Stomach (tissue), 9 donors: ENCODE data around the gene TEX29. TPM values are rescaled to one million over a fixed set of nuclear protein-coding genes. Genes with fewer than 3 reads are reported as not detected.

Experiments used
- DNase-seq, 2 donors: peaks; one replicate each; pipeline versions ENCODE4 v3.0.0 to v3.0.0-alpha.2; 2013 to 2019
- H3K27ac ChIP-seq, 5 donors: fragments of 200-600 bp in 4 of 5; sonication (generic) in 4 of 5; one replicate each; pipeline ENCODE4 v1.5.1; 2013 to 2019; ENCODE audit warnings: mild to moderate bottlenecking in 1 of 5, moderate library complexity in 1 of 5
- H3K27me3 ChIP-seq, 3 donors: fragments of 200-600 bp; sonication (generic); one replicate each; pipeline ENCODE4 v1.5.1; 2017 to 2019; ENCODE audit warnings: mixed run types in 1 of 3
- H3K36me3 ChIP-seq, 4 donors: fragments of 200-600 bp; sonication (generic); 1 replicate in 3 of 4; 2 replicates in 1 of 4; pipeline ENCODE4 v1.5.1; 2016 to 2019
- H3K4me1 ChIP-seq, 4 donors: fragments of 200-600 bp; sonication (generic); one replicate each; pipeline ENCODE4 v1.5.1; 2016 to 2019
- H3K4me3 ChIP-seq, 4 donors: fragments of 200-600 bp; sonication (generic) in 3 of 4; one replicate each; pipeline ENCODE4 v1.5.1; 2016 to 2019; ENCODE audit warnings: mild to moderate bottlenecking in 1 of 4
- H3K9me3 ChIP-seq, 4 donors: fragments of 200-600 bp; sonication (generic); one replicate each; pipeline ENCODE4 v1.5.1; 2016 to 2019
- CTCF ChIP-seq, 7 experiments: fragments of 450-650 bp in 4 of 7; fragments of 200-600 bp in 3 of 7; sonication (generic) in 3 of 7; IDR thresholded peaks; one replicate each; pipeline ENCODE4 v1.5.1; 2016 to 2019; ENCODE audit warnings: antibody characterized with exemption in 7 of 7, control low read depth in 2 of 7, mild to moderate bottlenecking in 1 of 7
- EP300 ChIP-seq: sonication (generic); formaldehyde crosslinking; IDR thresholded peaks from one replicate; pipeline ENCODE4 v1.6.1; 2017; ENCODE audit warnings: antibody characterized with exemption
- POLR2A ChIP-seq, 4 donors: fragments of 450-650 bp; IDR thresholded peaks; one replicate each; pipeline ENCODE4 v1.6.1; 2016; ENCODE audit warnings: antibody characterized with exemption in 4 of 4, control low read depth in 2 of 4, mild to moderate bottlenecking in 1 of 4, moderate library complexity in 1 of 4
- POLR2AphosphoS5 ChIP-seq, 3 donors: sonication (generic); formaldehyde crosslinking; IDR thresholded peaks; one replicate each; pipeline ENCODE4 v1.6.1; 2016; ENCODE audit warnings: antibody characterized with exemption in 3 of 3
- WGBS, 5 donors: extraction: QIAGEN DNeasy Blood & Tissue Kit in 3 of 5; methylation state at CpG; one replicate each; pipeline versions ENCODE4 v1.1.5 to v1.1.7; 2013 to 2018; 5-methylcytosine and 5-hydroxymethylcytosine counted together
- intact Hi-C: fragments of 100-400 bp; cut with DNase I; formaldehyde crosslinking; loops from one replicate; pipeline ENCODE4 v1.15.1; 2023; ENCODE audit warnings: low total_unique reads
- polyA plus RNA-seq, 3 donors: library from polyadenylated mRNA; stranded (reverse); fragments of 200-250 nt; gene quantifications; one replicate each; pipeline ENCODE4 v1.2.3, GENCODE V29; 2013
- total RNA-seq, 5 donors: library from RNA; depleted of rRNA; stranded (reverse); fragments of >200 nt; gene quantifications; one replicate each; pipeline versions ENCODE4 v1.1.0 to v1.2.3, GENCODE V29; 2014 to 2016
- donor health status: healthy with polysubstance abuse.
- donor health status: Bipolar disorder and iron deficiency.
- donor health status: healthy.

TEX29 gene
- total and polyA plus RNA-seq, 8 donors = 0.87 to 2.2 TPM; not detected in 6

- Histone ChIP-seq H3K27ac (no peak overlapping the region), H3K27me3 (no peaks in the 10 kb centered on the region), H3K4me1 (no peaks in the 10 kb centered on the region), H3K9me3 (no peaks in the 10 kb centered on the region), H3K4me3 (no peak overlapping the region), H3K36me3 (no peaks in the 10 kb centered on the region)
- TF ChIP-seq POLR2A (IDR thresholded peaks at IDR 0.05) (no peak), CTCF (IDR thresholded peaks at IDR 0.05) (no peak), EP300 (no peak), POLR2AphosphoS5 (IDR thresholded peaks at IDR 0.05) (no peak)
- intact Hi-C loops = no loop called here
- no peak for DNase-seq
- WGBS, 5 donors = 82 to 88% (median 86%) methylated on average over 27 to 28 of the region's 28 CpGs
These were observed 4.9 kb downstream of the TEX29 start for GRCh38 chr13:111325146-111325890.

GRCh38 chr13:111325941-111326620, 5.6 kb downstream of the TEX29 start:
- no peak for DNase-seq
- Histone ChIP-seq H3K27me3 (no peaks in the 10 kb centered on the region), H3K9me3 (no peaks in the 10 kb centered on the region), H3K27ac (no peak overlapping the region), H3K36me3 (no peaks in the 10 kb centered on the region), H3K4me1 (no peaks in the 10 kb centered on the region), H3K4me3 (no peak overlapping the region)
- TF ChIP-seq POLR2A (IDR thresholded peaks at IDR 0.05) (no peak), CTCF (IDR thresholded peaks at IDR 0.05) (no peak), EP300 (no peak), POLR2AphosphoS5 (IDR thresholded peaks at IDR 0.05) (no peak)
- 85 to 93% (median 88%) methylated on average over 18 to 37 of the region's 37 CpGs for WGBS, 5 donors
- intact Hi-C loops = no loop called here

- intact Hi-C loops = no loop called here
- Histone ChIP-seq H3K4me3 (no peak overlapping the region), H3K9me3 (no peaks in the 10 kb centered on the region), H3K27ac (no peak overlapping the region), H3K36me3 (no peaks in the 10 kb centered on the region), H3K4me1 (no peaks in the 10 kb centered on the region), H3K27me3 (no peaks in the 10 kb centered on the region)
- TF ChIP-seq EP300 (no peak), POLR2AphosphoS5 (IDR thresholded peaks at IDR 0.05) (no peak), POLR2A (IDR thresholded peaks at IDR 0.05) (no peak), CTCF (IDR thresholded peaks at IDR 0.05) (no peak)
- 83 to 91% (median 90%) methylated on average over 13 to 15 of the region's 15 CpGs for WGBS, 5 donors
- DNase-seq = no peak
These were observed 6.2 kb downstream of the TEX29 start for GRCh38 chr13:111326621-111326965.

GRCh38 chr13:111326981-111327642, 6.7 kb downstream of the TEX29 start:
- no peak for TF ChIP-seq CTCF (IDR thresholded peaks at IDR 0.05)
- no peak for TF ChIP-seq POLR2A (IDR thresholded peaks at IDR 0.05)
- no peak for TF ChIP-seq EP300
- TF ChIP-seq POLR2AphosphoS5 (IDR thresholded peaks at IDR 0.05) = no peak
- intact Hi-C loops = no loop called here
- no peaks in the 10 kb centered on the region for H3K9me3 ChIP-seq
- no peaks in the 10 kb centered on the region for H3K27me3 ChIP-seq
- H3K36me3 ChIP-seq = no peaks in the 10 kb centered on the region
- 84 to 91% (median 87%) methylated on average over 12 to 16 of the region's 16 CpGs for WGBS, 5 donors
- no peaks in the 10 kb centered on the region for H3K4me1 ChIP-seq
- H3K27ac ChIP-seq = no peak overlapping the region
- no peak overlapping the region for H3K4me3 ChIP-seq
- no peak for DNase-seq
